HG03571 (cell line): ENCODE measurements around the gene POU2AF2.

Source experiments
- ATAC-seq: cut with Tn5 transposase; IDR thresholded peaks from one replicate; pipeline ENCODE4 v1.9.1; 2021; ENCODE audit not compliant: unreplicated experiment

Gene POU2AF2

GRCh38 chr11:111329306-111330204 lies 84.0 kb downstream of the POU2AF2 start:
- ATAC-seq = no peak

GRCh38 chr11:111330234-111330893 lies 84.8 kb downstream of the POU2AF2 start:
- no peak for ATAC-seq

- no peak for ATAC-seq
These were observed 86.4 kb downstream of the POU2AF2 start for GRCh38 chr11:111331711-111332479.

GRCh38 chr11:111334532-111335502 lies 89.3 kb downstream of the POU2AF2 start:
- no peak for ATAC-seq

GRCh38 chr11:111335549-111335948 lies 90.0 kb downstream of the POU2AF2 start:
- no peak for ATAC-seq
